ENCODE measurements around the gene SIGLEC7. TPM values are rescaled to one million over a fixed set of nuclear protein-coding genes. Genes with fewer than 3 reads are reported as not detected.

The SIGLEC7 gene
- total RNA-seq, 1 donor from 2014 or later = not detected

DNA sequence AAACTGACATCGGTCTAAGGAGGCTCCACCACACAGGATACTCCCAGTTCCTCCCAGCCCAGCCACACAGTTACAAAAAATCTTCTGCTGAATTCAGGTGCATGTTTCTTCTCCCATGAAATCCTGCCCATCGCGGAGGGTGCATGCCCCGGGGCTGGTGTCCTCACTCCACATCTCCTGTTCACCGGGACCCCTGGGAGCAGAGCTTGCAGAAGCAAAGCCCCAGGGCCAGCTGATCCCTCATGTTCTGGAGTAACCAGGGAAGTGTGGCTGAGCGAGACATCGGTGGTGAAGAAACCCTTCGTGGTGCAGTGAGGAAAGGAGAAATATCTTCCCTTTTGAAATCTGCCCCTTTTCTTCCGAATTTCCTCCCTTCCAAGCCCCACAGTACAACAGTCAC, 18.3 kb upstream of the SIGLEC7 start:
- H3K27me3 ChIP-seq (ENCODE audit: control insufficient read depth, insufficient read depth, low read length) = no peaks in the 10 kb centered on the region
- no peak for DNase-seq (ENCODE audit: low read depth)
- H3K4me3 ChIP-seq (ENCODE audit: low read depth, low read length) = no peak overlapping the region
- H3K36me3 ChIP-seq (ENCODE audit: control insufficient read depth, insufficient read depth, low read length) = no peaks in the 10 kb centered on the region
- TF ChIP-seq, protein P1, sequence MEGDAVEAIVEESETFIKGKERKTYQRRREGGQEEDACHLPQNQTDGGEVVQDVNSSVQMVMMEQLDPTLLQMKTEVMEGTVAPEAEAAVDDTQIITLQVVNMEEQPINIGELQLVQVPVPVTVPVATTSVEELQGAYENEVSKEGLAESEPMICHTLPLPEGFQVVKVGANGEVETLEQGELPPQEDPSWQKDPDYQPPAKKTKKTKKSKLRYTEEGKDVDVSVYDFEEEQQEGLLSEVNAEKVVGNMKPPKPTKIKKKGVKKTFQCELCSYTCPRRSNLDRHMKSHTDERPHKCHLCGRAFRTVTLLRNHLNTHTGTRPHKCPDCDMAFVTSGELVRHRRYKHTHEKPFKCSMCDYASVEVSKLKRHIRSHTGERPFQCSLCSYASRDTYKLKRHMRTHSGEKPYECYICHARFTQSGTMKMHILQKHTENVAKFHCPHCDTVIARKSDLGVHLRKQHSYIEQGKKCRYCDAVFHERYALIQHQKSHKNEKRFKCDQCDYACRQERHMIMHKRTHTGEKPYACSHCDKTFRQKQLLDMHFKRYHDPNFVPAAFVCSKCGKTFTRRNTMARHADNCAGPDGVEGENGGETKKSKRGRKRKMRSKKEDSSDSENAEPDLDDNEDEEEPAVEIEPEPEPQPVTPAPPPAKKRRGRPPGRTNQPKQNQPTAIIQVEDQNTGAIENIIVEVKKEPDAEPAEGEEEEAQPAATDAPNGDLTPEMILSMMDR (IDR thresholded peaks at IDR 0.05; ENCODE audit: insufficient read depth, low read length, severe bottlenecking) = no peak
- FAIRE-seq = no peak

DNA sequence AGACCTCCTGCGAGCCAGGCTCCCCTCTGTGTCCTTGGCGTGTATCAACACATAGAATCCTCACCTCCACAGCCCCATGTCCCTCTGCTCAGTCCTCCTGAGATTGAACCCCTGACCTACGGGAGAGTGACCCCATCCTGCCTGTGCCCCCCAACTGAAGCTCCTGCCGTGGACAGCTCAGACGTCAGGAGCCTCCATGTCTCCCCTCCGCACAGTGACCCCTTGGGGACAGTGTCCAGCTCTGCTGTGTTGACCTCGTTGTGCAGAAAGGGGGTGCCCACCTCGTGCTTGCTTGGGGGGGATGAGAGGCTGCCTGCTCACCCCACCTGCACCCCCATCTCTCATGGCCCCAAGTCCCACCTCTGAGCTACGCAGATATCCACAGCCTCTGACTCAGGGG, 17.9 kb upstream of the SIGLEC7 start:
- no peaks in the 10 kb centered on the region for H3K27me3 ChIP-seq (ENCODE audit: control insufficient read depth, insufficient read depth, low read length)
- FAIRE-seq = no peak

DNA sequence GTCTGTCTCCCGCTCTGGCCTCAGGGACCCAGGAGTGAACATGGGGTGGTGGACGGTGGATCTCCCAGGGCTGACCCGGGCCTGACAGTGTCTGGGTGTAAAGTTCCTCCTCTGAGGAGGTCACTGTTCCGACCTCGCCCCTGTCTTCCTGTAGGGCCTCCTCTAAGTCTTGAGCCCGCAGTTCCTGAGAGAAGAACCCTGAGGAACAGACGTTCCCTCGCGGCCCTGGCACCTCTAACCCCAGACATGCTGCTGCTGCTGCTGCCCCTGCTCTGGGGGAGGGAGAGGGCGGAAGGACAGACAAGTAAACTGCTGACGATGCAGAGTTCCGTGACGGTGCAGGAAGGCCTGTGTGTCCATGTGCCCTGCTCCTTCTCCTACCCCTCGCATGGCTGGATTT, 17.4 kb upstream of the SIGLEC7 start, which contains the start of gene SIGLEC9:
Gene SIGLEC9, plus strand, starts transcription at position 178 of the 400 bp plus-strand sequence. Its CDS starts 69 bp downstream, at position 247.
- DNase-seq (ENCODE audit: low read depth) (no peak), FAIRE-seq (no peak)
- no peaks in the 10 kb centered on the region for H3K36me3 ChIP-seq (ENCODE audit: control insufficient read depth, insufficient read depth, low read length)
- TF ChIP-seq, protein P1 (IDR thresholded peaks at IDR 0.05; ENCODE audit: insufficient read depth, low read length, severe bottlenecking) = no peak
- H3K4me3 ChIP-seq (ENCODE audit: low read depth, low read length) = no peak within 1 kb of the TSS
- H3K27me3 ChIP-seq (ENCODE audit: control insufficient read depth, insufficient read depth, low read length) = no peaks in the 10 kb centered on the region

More for the DNA sequence above, 17.9 kb upstream of the SIGLEC7 start:
- DNase-seq (ENCODE audit: low read depth) = no peak
- H3K36me3 ChIP-seq (ENCODE audit: control insufficient read depth, insufficient read depth, low read length) = no peaks in the 10 kb centered on the region
- no peak overlapping the region for H3K4me3 ChIP-seq (ENCODE audit: low read depth, low read length)
- TF ChIP-seq, protein P1 (IDR thresholded peaks at IDR 0.05; ENCODE audit: insufficient read depth, low read length, severe bottlenecking) = no peak

DNA sequence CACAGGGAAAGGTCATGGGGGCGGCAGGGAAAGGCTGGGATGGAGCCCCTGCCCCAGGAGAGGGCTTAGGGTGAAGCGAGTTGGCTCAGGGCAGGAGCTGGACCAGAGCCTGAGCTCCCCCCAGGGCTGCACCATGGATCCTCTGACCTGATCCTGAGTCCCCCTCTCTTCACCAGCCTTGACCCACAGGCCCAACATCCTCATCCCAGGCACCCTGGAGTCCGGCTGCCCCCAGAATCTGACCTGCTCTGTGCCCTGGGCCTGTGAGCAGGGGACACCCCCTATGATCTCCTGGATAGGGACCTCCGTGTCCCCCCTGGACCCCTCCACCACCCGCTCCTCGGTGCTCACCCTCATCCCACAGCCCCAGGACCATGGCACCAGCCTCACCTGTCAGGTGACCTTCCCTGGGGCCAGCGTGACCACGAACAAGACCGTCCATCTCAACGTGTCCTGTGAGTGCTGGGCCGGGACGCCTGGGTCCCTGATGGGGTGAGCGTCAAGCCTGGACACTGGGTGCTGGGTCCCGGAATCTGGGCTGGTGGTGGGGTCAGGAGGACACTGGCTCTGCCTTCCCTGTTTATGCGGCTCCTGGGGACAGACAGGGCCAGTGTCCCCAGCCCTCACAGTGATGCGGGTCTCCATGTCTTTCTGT, 16.6 kb upstream of the SIGLEC7 start:
- Histone ChIP-seq H3K36me3 (ENCODE audit: control insufficient read depth, insufficient read depth, low read length) (no peaks in the 10 kb centered on the region), H3K4me3 (ENCODE audit: low read depth, low read length) (no peak overlapping the region), H3K27me3 (ENCODE audit: control insufficient read depth, insufficient read depth, low read length) (no peaks in the 10 kb centered on the region)
- DNase-seq (ENCODE audit: low read depth) = no peak
- TF ChIP-seq, protein P1 (IDR thresholded peaks at IDR 0.05; ENCODE audit: insufficient read depth, low read length, severe bottlenecking) = no peak
- no peak for FAIRE-seq

DNA sequence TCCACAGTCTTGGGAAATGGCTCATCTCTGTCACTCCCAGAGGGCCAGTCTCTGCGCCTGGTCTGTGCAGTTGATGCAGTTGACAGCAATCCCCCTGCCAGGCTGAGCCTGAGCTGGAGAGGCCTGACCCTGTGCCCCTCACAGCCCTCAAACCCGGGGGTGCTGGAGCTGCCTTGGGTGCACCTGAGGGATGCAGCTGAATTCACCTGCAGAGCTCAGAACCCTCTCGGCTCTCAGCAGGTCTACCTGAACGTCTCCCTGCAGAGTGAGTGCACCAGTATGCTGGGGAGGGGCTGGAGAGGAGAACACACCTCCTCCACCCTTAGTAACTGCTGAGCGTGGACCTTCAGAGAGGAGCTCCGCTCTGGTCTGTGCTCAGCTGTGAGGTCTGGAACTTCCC, 15.1 kb upstream of the SIGLEC7 start:
- no peak for FAIRE-seq

More for the DNA sequence above, 15.1 kb upstream of the SIGLEC7 start:
- no peak overlapping the region for H3K4me3 ChIP-seq (ENCODE audit: low read depth, low read length)
- H3K36me3 ChIP-seq (ENCODE audit: control insufficient read depth, insufficient read depth, low read length) = no peaks in the 10 kb centered on the region
- no peak for DNase-seq (ENCODE audit: low read depth)
- no peaks in the 10 kb centered on the region for H3K27me3 ChIP-seq (ENCODE audit: control insufficient read depth, insufficient read depth, low read length)
- TF ChIP-seq, protein P1 (IDR thresholded peaks at IDR 0.05; ENCODE audit: insufficient read depth, low read length, severe bottlenecking) = no peak

Measured in bronchial epithelial cell (primary cell).